ENCODE measurements around the gene WDR5.

Gene WDR5

GRCh38 chr9:134127065-134127580, 8.8 kb upstream of the WDR5 start:
- Histone ChIP-seq H3K27me3 (ENCODE audit: insufficient read depth, low read depth) (peaks cover 36% of the 10 kb centered on the region; the same call in 1 of the 2 replicates), H3K79me2 (ENCODE audit: insufficient read depth, low read depth) (no peaks in the 10 kb centered on the region), H3K4me2 (no peak overlapping the region), H3K36me3 (ENCODE audit: insufficient read depth) (no peaks in the 10 kb centered on the region), H3K4me1 (ENCODE audit: low read depth, poor library complexity, severe bottlenecking) (no peaks in the 10 kb centered on the region), H3K9ac (no peak overlapping the region), H4K20me1 (ENCODE audit: insufficient read depth) (no peaks in the 10 kb centered on the region), H3K4me3 (IDR thresholded peaks at IDR 0.05; ENCODE audit: insufficient read depth, low read depth, low read length) (no peak overlapping the region), H3K27ac (no peak overlapping the region), H2AFZ (ENCODE audit: low read depth) (no peak overlapping the region)
- no peak for TF ChIP-seq CTCF (conservative IDR thresholded peaks at IDR 0.05; ENCODE audit: low read depth, low read length)

- Histone ChIP-seq H3K9ac (no peak overlapping the region), H3K4me1 (ENCODE audit: low read depth, poor library complexity, severe bottlenecking) (no peaks in the 10 kb centered on the region), H4K20me1 (ENCODE audit: insufficient read depth) (no peaks in the 10 kb centered on the region), H3K4me2 (no peak overlapping the region), H3K36me3 (ENCODE audit: insufficient read depth) (no peaks in the 10 kb centered on the region), H3K79me2 (ENCODE audit: insufficient read depth, low read depth) (no peaks in the 10 kb centered on the region), H3K27me3 (ENCODE audit: insufficient read depth, low read depth) (peaks cover 36% of the 10 kb centered on the region; the same call in 1 of the 2 replicates), H2AFZ (ENCODE audit: low read depth) (no peak overlapping the region), H3K4me3 (IDR thresholded peaks at IDR 0.05; ENCODE audit: insufficient read depth, low read depth, low read length) (no peak overlapping the region), H3K27ac (no peak overlapping the region)
- no peak for TF ChIP-seq CTCF (conservative IDR thresholded peaks at IDR 0.05; ENCODE audit: low read depth, low read length)
These were observed 8.3 kb upstream of the WDR5 start for GRCh38 chr9:134127616-134128015.

- Histone ChIP-seq H3K4me3 (IDR thresholded peaks at IDR 0.05; ENCODE audit: insufficient read depth, low read depth, low read length) (no peak overlapping the region), H3K27me3 (ENCODE audit: insufficient read depth, low read depth) (peaks cover 28% of the 10 kb centered on the region; the same call in 1 of the 2 replicates), H2AFZ (ENCODE audit: low read depth) (no peak overlapping the region), H3K4me2 (no peak overlapping the region), H3K9ac (no peak overlapping the region), H3K36me3 (ENCODE audit: insufficient read depth) (no peaks in the 10 kb centered on the region), H3K27ac (no peak overlapping the region), H4K20me1 (ENCODE audit: insufficient read depth) (no peaks in the 10 kb centered on the region), H3K4me1 (ENCODE audit: low read depth, poor library complexity, severe bottlenecking) (peaks cover under 1% of the 10 kb centered on the region), H3K79me2 (ENCODE audit: insufficient read depth, low read depth) (no peaks in the 10 kb centered on the region)
- no peak for TF ChIP-seq CTCF (conservative IDR thresholded peaks at IDR 0.05; ENCODE audit: low read depth, low read length)
These were observed 6.9 kb upstream of the WDR5 start for GRCh38 chr9:134128727-134129679.

- Histone ChIP-seq H3K4me2 (no peak overlapping the region), H3K4me3 (IDR thresholded peaks at IDR 0.05; ENCODE audit: insufficient read depth, low read depth, low read length) (no peak overlapping the region), H3K4me1 (ENCODE audit: low read depth, poor library complexity, severe bottlenecking) (peaks cover 9% of the 10 kb centered on the region), H3K27me3 (ENCODE audit: insufficient read depth, low read depth) (peaks cover 13% of the 10 kb centered on the region; the same call in 1 of the 2 replicates), H3K9ac (no peak overlapping the region), H3K79me2 (ENCODE audit: insufficient read depth, low read depth) (no peaks in the 10 kb centered on the region), H3K36me3 (ENCODE audit: insufficient read depth) (no peaks in the 10 kb centered on the region), H4K20me1 (ENCODE audit: insufficient read depth) (no peaks in the 10 kb centered on the region), H2AFZ (ENCODE audit: low read depth) (no peak overlapping the region), H3K27ac (no peak overlapping the region)
- no peak for TF ChIP-seq CTCF (conservative IDR thresholded peaks at IDR 0.05; ENCODE audit: low read depth, low read length)
These were observed 5.1 kb upstream of the WDR5 start for GRCh38 chr9:134130503-134131375.

Data from KMS-11 (cell line).